Transverse colon (tissue), 4 donors: Measurements from ENCODE around the gene PKD2.

Experiments used
- EP300 ChIP-seq: sonication (generic); formaldehyde crosslinking; IDR thresholded peaks from one replicate; pipeline ENCODE4 v1.6.1; 2017; ENCODE audit warnings: antibody characterized with exemption, low read depth
- POLR2A ChIP-seq: fragments of 450-650 bp; IDR thresholded peaks from one replicate; pipeline ENCODE4 v1.6.1; 2016; ENCODE audit warnings: antibody characterized with exemption, mild to moderate bottlenecking, moderate library complexity
- POLR2AphosphoS5 ChIP-seq, 3 donors: sonication (generic); formaldehyde crosslinking; IDR thresholded peaks; one replicate each; pipeline ENCODE4 v1.6.1; 2016; ENCODE audit warnings: antibody characterized with exemption in 3 of 3
- TF ChIP-seq, protein P1 (sequence below), 5 experiments: fragments of 200-600 bp in 3 of 5; fragments of 450-650 bp in 2 of 5; sonication (generic) in 3 of 5; IDR thresholded peaks; 1 replicate in 2 of 5; 2 replicates in 3 of 5; pipeline ENCODE4 v1.5.1; 2016 to 2017; ENCODE audit warnings: antibody characterized with exemption in 5 of 5, inconsistent platforms in 3 of 5, mild to moderate bottlenecking in 2 of 5, moderate library complexity in 1 of 5

GRCh38 chr4:88077911-88078524 lies 70.6 kb downstream of the PKD2 start:
- TF ChIP-seq POLR2A (no peak), POLR2AphosphoS5 (IDR thresholded peaks at IDR 0.05) (no peak), EP300 (no peak)
- TF ChIP-seq, protein P1, sequence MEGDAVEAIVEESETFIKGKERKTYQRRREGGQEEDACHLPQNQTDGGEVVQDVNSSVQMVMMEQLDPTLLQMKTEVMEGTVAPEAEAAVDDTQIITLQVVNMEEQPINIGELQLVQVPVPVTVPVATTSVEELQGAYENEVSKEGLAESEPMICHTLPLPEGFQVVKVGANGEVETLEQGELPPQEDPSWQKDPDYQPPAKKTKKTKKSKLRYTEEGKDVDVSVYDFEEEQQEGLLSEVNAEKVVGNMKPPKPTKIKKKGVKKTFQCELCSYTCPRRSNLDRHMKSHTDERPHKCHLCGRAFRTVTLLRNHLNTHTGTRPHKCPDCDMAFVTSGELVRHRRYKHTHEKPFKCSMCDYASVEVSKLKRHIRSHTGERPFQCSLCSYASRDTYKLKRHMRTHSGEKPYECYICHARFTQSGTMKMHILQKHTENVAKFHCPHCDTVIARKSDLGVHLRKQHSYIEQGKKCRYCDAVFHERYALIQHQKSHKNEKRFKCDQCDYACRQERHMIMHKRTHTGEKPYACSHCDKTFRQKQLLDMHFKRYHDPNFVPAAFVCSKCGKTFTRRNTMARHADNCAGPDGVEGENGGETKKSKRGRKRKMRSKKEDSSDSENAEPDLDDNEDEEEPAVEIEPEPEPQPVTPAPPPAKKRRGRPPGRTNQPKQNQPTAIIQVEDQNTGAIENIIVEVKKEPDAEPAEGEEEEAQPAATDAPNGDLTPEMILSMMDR (IDR thresholded peaks at IDR 0.05) = no peak
